ENCODE measurements around the gene PITRM1.

The PITRM1 gene

DNA sequence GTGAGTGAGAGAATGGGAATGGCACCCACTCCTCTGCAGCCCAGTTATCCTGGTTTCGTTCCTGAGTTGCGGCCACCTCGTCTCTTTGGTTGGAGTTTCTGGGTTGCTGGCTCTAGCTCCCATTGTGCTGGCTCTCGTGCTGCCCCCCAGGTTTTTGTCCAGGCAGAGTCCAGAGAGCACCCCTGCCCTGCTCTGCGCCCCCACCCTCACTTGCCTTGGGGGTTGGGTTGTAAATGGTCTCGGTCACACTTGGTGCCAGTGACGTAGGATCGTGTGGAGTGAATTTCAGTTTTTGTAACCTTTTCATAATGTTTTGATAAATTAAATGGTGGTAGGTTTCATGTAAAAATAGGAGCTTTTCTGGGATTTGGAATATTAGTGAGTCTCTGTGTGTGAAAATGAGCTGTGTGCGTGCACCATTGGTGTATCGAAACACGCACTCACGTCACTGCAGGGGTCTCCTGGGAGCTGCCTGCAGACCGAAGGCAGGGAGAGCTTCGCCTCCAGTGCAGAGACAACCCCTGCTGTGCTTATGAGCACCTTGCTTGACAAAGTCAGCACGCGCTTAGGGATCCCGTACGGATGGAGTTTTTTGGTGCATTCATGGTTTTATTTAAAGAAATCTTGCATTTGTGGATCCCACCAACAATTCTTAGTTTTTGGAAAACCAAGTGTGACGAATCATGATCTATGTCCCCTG is 72.3 kb downstream of the PITRM1 start:
- Mint-ChIP-seq H3K4me3 (no peak overlapping the region), H3K27ac (no peak overlapping the region), H3K4me1 (peaks cover 26% of the 10 kb centered on the region), H3K9me3 (peaks cover 3% of the 10 kb centered on the region), H3K27me3 (ENCODE audit: low read depth, poor library complexity) (no peaks in the 10 kb centered on the region), H3K36me3 (ENCODE audit: low read depth) (peaks cover 45% of the 10 kb centered on the region)
- TF ChIP-seq, protein P1, sequence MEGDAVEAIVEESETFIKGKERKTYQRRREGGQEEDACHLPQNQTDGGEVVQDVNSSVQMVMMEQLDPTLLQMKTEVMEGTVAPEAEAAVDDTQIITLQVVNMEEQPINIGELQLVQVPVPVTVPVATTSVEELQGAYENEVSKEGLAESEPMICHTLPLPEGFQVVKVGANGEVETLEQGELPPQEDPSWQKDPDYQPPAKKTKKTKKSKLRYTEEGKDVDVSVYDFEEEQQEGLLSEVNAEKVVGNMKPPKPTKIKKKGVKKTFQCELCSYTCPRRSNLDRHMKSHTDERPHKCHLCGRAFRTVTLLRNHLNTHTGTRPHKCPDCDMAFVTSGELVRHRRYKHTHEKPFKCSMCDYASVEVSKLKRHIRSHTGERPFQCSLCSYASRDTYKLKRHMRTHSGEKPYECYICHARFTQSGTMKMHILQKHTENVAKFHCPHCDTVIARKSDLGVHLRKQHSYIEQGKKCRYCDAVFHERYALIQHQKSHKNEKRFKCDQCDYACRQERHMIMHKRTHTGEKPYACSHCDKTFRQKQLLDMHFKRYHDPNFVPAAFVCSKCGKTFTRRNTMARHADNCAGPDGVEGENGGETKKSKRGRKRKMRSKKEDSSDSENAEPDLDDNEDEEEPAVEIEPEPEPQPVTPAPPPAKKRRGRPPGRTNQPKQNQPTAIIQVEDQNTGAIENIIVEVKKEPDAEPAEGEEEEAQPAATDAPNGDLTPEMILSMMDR (IDR thresholded peaks at IDR 0.05) = no peak
- no peak for DNase-seq

DNA sequence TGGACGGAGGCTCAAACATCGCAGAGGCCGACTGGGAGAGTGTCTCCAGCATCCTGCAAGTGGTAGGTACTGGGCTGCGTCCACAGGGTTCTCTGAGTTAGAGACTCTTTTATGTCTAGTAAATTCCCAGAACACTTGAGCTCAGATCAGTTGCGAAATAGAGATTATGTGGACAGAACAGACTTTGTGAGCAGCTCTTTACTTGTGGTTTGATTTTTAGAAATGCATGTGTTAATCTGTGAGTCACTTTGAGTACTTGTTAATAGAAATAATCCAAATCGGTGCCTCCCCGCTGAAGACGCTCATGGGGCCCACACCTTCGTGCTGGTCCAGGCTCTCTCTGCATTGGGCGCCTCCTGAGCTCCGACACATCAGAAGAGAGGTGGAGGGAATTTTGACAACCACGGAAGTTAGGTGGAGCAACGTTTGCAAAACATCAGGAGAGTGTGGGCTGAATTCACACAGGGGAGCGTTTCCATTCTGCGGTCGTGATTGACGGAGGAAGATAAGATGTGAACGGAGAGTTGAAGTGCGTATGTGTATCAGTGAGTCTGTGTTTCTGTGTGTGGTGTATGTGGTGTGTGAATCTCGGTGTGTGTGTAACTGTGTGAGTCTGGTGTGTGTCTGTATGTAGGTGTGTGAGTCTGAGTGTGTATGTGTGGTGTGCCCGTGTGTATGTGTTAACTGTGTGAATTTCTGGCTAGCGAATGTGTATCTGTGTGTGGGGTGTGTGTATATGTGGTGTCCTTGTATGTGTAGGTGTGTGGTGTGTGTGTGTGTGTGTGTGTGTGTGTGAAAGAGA is 73.1 kb downstream of the PITRM1 start:
- no peak overlapping the region for H3K4me3 Mint-ChIP-seq

DNA sequence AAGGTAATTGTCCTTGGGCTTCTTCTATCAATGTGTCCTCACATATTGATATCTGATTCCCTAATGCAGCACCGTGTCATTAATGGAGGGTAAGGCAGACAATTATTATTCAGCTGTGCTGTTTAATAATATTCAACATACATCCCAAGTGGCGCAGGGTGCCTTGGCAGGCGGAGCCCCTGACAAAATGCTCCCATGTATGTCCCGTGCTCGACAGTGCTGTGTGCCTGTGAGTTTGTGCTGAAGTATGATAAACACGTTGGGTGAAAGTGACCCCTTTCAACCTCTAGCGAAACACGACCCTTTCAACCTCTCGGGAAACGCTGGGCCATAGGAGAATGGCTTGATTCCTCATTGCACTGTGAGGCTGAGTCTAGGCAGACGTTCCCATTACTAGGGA is 73.9 kb downstream of the PITRM1 start:
- H3K27ac Mint-ChIP-seq = peak overlapping the region; percentile 32
- H3K27me3 Mint-ChIP-seq (ENCODE audit: low read depth, poor library complexity) = no peaks in the 10 kb centered on the region
- TF ChIP-seq, protein P1 (IDR thresholded peaks at IDR 0.05) = no peak
- no peak for DNase-seq
- H3K36me3 Mint-ChIP-seq (ENCODE audit: low read depth) = peaks cover 41% of the 10 kb centered on the region
- no peak overlapping the region for H3K4me3 Mint-ChIP-seq
- peaks cover 3% of the 10 kb centered on the region for H3K9me3 Mint-ChIP-seq
- H3K4me1 Mint-ChIP-seq = peaks cover 40% of the 10 kb centered on the region

More for the DNA sequence above, 73.1 kb downstream of the PITRM1 start:
- DNase-seq = no peak
- peaks cover 3% of the 10 kb centered on the region for H3K9me3 Mint-ChIP-seq
- TF ChIP-seq, protein P1 (IDR thresholded peaks at IDR 0.05) = no peak
- peaks cover 44% of the 10 kb centered on the region for H3K36me3 Mint-ChIP-seq (ENCODE audit: low read depth)
- H3K27ac Mint-ChIP-seq = no peak overlapping the region
- peaks cover 34% of the 10 kb centered on the region for H3K4me1 Mint-ChIP-seq
- H3K27me3 Mint-ChIP-seq (ENCODE audit: low read depth, poor library complexity) = no peaks in the 10 kb centered on the region

- peaks cover 37% of the 10 kb centered on the region for H3K36me3 Mint-ChIP-seq (ENCODE audit: low read depth)
- no peak for DNase-seq
- H3K4me1 Mint-ChIP-seq = peaks cover 40% of the 10 kb centered on the region
- no peak overlapping the region for H3K27ac Mint-ChIP-seq
- no peak overlapping the region for H3K4me3 Mint-ChIP-seq
- TF ChIP-seq, protein P1 (IDR thresholded peaks at IDR 0.05) = no peak
- H3K27me3 Mint-ChIP-seq (ENCODE audit: low read depth, poor library complexity) = no peaks in the 10 kb centered on the region
- H3K9me3 Mint-ChIP-seq = peaks cover 3% of the 10 kb centered on the region
These were observed 75.4 kb downstream of the PITRM1 start for GRCh38 chr10:3097160-3097559.

- Mint-ChIP-seq H3K27me3 (ENCODE audit: low read depth, poor library complexity) (no peaks in the 10 kb centered on the region), H3K4me1 (peaks cover 45% of the 10 kb centered on the region), H3K9me3 (peaks cover 3% of the 10 kb centered on the region), H3K36me3 (ENCODE audit: low read depth) (peaks cover 30% of the 10 kb centered on the region), H3K4me3 (no peak overlapping the region), H3K27ac (no peak overlapping the region)
- DNase-seq = no peak
- TF ChIP-seq, protein P1 (IDR thresholded peaks at IDR 0.05) = no peak
These were observed 76.4 kb downstream of the PITRM1 start for GRCh38 chr10:3096149-3096548.

Measured in nephron progenitor cell (in vitro differentiated cells).